HG03571 (cell line): ENCODE measurements around the gene NFIC.
"Not testable (repeated sequence)": the region's sequence is repeated elsewhere in the genome, so short reads cannot be mapped to it uniquely, and the experiment has no call there.

ENCODE experiments used
- ATAC-seq: cut with Tn5 transposase; IDR thresholded peaks from one replicate; pipeline ENCODE4 v1.9.1; 2021; ENCODE audit not compliant: unreplicated experiment

NFIC gene

DNA sequence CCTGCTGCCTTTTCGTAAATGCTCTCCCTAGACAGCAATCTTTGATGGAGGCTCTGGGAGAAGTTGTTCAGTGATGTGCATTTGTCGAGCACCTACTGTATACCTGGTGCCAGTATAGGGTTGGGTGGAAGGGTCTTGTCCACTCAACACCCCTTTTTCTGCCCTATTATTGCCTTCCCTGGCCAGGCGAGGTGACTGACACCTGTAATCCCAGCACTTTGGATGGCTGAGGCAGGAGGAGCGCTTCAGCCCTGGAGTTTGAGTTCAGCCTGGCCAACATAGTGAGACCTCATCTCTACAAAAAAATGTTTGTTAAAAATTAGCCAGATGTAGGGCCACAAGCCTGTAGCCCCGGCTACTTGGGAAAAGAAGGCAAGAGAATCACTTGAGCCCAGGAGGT is 49.3 kb downstream of the NFIC start:
- no peak for ATAC-seq

DNA sequence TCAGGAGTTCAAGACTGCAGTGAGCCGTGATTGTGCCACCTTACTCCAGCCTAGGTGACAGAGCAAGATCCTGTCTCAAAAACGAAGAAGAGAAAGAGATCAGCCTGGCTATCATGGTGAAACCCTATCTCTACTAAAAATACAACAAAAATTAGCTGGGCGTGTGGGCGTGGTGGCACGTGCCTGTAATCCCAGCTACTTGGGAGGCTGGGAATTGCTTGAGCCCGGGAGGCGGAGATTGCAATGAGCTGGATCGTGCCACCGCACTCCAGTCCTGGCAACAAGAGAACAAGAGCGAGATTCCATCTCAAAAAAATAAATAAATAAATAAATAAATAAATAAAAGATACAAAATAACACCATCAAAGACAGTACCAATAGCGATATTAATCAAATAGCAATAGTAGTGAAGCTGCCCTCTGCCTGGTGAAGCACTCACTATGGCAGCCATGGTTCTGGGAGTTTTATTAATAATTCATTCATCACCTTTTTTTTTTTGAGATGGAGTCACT is 53.9 kb downstream of the NFIC start:
- no peak for ATAC-seq

DNA sequence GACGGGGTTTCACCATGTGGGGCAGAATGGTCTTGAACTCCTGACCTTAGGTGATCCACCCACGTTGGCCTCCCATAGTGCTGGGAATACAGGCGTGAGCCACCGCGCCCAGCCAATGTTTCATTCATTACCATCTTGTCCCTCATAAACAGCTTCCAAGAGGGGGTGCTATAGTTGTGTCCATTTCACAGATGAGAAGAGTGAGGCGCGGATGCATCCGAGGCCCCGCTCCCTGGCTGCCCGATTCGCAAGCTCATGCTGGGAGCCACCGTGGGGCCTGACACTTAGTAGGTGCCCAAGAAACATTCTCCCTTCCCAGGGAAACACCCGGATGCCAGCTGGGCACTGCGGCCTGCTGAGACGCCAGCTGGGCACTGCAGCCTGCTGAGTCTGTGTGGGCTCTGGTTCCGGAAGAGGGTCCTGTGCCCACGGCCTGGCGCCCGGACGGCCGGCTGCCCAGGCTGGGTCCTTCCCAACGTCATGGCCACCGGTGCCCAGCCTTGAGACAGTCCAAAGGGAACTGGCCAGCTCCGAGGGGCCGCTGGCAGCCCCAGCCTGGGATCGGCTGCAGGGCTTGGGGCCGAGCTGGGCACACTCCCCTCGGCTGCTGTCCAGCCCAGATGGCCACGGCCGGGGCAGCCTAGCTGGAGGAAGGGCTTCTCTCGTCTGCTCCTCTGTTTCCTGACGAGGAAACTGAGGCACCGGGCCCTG is 54.7 kb downstream of the NFIC start:
- no peak for ATAC-seq

DNA sequence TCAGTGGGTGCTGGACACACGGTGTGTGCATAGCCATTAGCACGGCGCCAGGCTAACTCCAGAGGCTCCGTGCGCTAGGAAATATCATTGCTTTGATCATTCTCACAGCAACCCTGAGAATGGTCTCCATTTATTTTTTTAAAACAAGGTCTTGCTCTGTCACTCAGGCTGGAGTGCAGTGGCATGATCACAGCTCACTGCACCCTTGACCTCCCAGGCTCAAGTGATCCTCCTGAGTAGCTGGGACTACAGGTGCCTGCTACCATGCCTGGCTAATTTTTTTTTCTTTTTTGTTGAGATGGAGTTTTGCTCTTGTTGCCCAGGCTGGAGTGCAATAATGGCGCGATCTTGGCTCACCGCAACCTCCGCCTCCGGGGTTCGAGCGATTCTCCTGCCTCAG is 55.3 kb downstream of the NFIC start:
- not testable (repeated sequence) for ATAC-seq

DNA sequence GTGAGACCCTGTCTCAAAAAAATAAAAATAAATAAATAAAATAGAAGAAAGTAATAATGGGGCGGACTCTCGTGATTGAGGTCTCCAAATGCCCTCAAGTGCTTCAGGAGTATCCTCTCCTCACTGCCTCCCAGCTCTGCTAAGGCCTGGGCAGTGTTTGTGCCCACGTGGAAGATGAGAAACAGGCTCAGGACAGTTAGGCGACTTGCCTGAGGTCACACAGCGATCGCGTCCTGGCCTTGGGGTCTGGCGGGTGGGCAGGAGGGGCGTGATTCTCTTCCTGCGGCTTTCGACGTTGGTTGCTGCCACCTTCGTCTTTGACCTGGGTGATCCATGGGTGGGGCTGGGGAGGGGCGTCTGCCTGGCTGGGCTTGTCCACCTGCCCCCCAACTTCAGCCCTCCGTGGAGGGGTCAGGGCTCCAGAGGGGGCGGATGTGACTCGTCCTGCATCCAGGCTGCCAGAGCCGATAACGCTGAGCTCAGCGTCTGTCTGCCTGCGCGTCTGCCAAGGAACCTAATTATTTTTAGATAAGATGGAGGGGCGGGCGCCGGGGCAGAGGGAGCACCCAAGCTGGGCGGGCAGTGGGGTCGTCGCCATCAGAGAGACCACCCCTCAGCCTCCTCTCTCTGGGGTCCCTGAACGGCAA is 56.9 kb downstream of the NFIC start:
- ATAC-seq, result no peak

DNA sequence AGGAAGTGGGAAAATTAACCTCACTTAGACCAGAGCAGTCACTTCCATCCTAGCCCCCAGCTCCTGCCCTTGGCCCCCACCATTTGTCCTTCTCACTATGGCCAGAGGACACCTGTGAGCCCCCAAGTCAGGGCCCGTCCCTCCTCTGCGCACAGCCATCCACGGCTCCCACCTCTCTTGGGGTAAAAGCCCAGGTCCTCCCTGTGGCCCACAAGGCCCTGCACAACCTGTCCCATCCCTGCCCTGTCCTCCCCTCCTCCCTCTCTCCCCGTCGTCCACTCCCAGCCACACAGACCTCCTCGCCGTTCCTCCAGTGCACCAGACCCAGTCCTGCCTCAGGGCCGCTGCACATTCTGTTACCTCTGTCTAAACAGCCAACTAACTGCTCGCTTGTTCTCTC is 60.0 kb downstream of the NFIC start:
- no peak for ATAC-seq

DNA sequence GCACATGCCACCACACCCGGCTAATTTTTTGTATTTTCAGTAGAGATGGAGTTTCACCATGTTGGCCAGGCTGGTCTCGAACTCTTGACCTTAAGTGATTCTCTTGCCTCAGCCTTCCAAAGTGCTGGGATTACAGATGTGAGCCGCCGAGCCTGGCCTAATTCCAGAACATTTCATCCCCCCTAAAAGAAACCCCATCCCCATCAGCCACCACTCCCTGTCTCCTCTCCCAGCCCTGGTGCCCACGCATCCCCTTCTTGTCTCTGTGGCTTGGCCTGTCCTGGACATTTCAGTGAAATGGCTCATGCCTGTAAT is 63.9 kb downstream of the NFIC start:
- not testable (repeated sequence) for ATAC-seq

DNA sequence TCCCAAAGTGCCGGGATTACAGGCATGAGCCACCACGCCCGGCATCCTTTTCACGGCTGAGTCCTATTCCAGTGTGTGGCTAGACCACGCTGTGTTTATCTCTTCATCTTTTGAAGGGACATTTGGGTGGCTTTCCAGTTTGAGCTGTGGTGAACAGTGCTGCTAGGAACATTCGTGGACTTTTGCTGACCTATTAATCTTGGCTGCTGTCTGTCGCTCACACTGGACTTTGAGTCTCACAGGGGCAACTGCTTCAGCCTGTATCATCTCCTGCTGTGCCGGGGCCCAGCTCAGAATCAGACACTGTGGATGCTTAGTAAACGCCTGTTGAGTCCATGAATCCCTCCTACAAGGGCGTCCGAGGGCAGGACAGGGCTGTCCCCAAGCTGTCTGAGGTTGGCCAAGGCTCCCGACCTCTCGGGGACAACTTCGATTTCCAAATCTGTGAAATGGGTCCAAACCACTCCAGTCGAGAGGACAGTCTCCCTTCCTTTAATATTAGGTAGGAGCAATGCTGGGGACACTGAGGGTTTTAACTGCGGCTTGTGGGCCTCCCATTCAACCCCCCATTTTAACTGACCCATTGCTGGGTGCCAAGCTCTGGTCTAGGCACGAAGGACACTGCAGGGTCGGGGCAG is 65.5 kb downstream of the NFIC start:
- no peak for ATAC-seq

DNA sequence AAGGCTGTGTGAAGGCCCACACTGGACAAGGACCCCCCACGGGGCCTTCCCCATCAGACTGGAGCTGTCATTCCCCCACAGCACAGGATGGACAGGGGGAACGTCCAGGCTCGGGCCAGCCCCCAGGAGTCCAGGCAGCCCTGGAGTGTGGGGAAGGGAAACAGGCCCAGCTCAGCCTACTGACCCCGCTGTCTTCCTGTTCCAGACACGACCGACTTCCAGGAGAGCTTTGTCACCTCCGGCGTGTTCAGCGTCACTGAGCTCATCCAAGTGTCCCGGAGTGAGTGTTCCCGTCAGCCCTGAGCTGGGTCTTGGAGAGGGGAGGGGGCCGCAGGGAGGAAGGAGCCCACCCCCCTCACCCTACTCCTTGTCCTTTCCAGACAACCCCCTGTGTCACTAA is 66.9 kb downstream of the NFIC start:
- ATAC-seq, result no peak

DNA sequence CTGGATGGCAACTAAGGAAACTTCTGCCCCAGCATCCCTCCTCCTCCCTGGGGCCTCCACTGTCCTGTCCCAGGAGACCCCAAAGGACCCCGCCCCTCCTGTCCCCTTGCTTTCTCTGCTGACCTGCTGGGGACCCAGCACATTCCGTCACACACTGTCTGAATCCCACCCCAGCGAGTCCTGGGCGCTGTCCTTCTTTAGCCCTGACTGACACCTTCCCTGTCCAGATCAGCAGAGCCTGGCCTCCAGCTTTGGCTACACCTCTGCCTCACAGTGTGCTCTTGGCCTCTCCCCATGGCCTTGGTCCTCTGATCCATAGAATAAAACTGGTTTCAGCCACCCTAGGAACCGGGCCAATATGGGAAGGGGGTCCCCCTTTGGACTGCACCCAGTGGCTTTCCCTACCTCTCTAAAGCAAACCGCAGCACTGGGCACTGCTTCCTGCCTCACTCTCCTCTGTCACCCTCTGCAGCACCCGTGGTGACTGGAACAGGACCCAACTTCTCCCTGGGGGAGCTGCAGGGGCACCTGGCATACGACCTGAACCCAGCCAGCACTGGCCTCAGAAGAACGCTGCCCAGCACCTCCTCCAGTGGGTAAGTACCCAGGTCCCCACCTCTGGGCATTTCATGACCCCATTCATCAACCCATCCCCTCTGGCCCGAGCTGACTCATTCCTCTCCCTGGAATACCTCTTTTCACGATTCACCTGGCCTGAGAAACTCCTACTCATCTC is 67.6 kb downstream of the NFIC start:
- ATAC-seq, result no peak

DNA sequence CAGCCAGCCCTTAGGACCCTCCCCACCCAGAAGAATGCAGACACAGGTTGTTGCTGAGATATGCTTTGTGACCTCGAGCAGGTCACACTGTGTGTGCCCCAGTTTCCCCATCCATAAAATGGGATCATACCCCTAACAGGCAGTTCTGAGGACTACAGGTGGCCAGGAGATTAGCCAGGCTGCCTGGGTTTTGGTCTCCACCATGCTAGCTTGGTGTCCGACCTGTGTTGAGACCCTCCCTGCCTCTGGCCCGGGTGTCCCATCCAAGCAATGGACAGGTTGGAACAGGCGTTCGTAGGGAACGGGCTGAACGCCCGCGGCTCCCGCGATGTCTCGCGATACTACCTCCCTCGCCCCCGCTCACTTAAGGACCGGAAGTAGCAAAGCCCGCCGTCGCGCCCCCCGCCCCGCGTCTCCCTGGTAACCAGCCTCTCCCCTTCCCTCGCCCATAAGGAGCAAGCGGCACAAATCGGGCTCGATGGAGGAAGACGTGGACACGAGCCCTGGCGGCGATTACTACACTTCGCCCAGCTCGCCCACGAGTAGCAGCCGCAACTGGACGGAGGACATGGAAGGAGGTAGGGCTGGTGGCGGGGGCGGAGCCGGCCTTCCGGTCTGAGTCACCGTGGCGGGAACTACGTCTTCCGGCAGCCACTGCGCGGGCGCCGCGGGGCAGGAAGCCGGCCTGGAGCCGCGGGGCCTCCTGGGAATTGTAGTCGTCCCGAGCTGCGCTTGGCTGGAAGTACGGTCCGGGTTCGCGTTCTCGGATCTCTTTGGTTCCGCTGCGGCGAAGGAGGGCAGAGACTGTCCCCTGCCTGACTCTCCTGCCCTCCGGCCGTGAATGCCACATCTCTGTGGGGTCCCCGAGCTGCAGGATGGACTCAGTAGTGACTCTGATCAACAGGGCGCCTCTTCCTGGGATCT is 68.5 kb downstream of the NFIC start:
- peak; percentile 74 for ATAC-seq

DNA sequence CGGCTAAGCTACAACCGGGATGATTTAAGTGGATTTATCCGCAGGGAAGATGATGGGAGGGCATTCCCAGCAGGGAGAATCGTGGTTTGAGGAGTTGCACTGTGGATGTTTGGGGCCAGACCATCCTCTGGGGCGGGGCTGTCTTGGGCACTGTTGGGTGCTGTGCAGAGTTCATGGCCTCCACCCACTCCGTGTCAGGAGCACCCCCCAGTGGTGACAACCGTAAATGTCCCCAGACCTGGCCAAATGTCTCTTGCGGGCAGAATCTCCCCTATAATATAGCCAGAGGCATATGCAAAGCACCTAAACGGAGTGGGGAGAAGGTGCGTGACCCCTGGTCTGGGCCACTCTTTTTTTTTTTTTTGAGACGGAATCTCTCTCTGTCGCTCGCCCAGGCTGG is 73.7 kb downstream of the NFIC start:
- no peak for ATAC-seq

DNA sequence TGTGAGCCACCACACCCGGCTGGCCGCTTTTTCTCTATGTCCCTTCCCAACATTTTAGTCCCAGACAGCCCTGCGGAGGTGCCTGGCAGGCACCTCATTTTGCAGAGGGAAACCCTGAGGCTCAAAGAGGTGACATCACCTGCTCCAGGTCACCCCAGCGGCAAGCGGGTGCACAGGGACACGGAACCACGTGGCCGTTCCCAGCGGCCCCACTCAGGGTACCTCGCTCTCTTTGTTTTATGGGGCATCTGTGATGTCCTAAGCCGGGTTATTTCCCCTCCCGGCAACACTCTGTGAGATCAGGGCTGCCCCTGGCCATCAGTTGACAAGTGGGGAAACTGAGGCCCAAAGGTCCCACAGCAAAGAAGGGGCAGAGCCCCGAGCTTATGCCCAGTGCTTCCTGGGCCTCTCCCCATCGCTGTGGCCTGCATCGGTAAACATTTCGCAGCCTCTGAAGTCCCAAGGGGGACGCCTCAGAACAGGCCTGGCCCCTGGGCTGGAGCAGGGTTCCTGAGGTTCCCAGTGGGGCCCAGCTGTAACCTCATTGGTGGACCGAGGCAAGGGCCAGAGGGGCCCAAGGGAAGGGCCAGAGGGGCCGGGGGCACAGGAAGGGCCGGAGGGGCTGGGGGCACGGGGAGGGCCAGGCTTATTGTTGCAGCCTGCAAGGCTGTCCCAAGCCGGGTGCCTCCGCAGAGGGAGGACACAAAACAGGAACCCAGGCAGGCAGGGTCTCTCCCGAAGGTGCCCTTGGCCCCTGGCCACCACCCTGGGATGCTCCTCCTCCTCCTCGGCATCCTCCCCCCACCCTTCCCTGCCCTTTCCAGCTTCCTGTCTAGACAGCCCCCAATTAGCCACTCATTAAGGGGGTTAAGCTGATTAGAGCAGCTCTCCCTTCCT is 75.0 kb downstream of the NFIC start:
- ATAC-seq, result no peak

DNA sequence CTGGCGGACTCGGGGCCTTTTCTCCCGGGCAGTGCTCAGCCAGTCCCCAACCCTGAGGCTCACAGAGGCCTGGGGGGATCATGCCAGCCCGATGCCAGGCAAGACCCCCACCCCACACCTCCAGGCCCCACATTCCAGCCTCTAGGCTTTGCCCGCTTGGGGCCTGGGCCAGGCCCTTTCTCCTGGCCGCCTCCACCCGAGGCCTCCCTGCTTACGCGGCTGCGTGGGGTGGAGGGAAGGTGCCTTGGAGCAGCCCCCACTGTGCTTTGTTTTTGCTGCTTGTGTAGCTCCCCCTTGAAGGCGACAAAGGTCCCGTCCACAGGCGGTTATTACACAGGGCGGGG is 75.6 kb downstream of the NFIC start:
- ATAC-seq, result no peak

DNA sequence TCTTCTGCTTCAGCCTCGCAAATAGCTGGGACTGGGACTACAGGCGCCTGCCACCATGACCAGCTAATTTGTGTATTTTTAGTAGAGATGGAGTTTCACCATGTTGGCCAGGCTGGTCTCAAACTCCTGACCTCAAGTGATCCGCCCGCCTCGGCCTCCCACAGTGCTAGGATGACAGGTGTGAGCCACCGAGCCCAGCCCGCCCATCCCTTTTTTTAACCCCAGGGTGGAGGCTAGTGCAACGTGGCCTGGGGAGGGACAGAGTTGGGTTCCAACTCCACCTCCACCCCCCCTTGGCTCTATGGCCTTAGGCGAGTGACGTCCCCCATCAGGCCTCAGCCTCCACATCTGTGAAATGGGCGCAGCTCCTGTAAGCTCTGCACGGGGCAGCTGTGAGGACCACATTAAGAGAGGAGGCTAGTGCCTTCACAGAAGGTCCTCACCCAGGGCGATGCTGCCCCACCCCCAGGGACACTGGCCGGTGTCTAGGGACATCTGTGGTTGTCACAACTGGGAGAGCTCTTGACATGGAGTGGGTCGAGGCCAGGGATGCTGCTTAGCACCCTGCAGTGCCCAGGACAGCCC is 76.2 kb downstream of the NFIC start:
- no peak for ATAC-seq

DNA sequence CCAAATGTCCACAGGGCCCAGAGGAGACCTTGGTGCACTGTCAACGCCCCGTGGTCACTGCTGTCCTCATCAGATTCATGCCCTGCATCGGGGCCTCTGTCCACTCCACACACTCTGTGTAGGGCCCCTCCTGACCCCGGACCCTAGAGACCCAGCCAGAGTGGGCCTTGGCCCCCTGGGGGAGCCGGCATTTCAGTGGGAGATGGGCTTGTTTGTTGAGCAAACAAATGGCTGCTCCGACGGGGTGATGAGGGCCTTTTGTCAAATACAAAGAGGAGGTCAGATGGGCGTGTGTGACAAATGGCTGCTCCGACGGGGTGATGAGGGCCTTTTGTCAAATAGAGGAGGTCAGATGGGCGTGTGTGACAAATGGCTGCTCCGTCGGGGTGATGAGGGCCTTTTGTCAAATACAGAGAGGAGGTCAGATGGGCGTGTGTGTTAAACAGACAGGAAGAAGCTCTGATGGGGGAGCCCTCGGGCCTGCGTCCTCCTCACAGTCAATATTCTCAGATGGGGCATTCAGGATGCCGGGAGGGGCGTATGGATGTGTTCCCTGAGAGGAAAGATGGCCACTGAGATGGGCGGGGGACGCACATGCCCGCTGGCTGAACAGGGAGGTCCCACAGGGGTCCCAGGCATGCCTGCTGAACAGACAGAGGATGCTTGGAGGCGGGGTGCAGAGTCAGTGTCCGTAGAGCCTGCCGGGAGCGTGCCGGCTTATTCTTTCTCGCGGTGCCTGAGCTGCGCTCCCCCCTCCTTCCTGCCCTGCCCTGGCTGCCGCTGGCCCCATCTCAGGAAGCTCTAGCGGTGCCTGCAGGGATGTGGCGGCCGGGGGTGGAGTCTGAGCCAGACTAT is 77.7 kb downstream of the NFIC start:
- ATAC-seq, result no peak

DNA sequence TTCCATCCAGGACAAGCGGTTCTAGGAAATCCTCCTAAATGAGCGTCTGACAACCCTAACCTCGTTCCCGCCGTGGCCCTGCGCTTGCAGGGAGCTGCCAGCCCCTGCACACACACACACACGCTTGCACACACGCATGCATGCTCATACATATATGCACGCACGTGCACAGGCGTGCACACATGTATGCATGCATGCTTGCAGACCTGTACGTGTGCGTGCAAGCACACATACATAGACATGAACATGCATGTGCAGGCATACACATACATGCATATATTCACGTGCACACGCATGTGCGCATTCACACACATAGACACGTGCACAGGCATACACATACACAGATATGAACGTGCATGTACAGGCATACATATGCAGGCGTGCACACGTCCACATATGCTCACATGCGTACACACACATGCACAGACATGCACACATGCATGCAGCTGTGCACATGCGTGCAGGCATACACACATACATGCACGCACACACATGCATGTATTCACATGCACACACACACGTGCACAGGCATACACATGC is 78.4 kb downstream of the NFIC start:
- ATAC-seq, result no peak

DNA sequence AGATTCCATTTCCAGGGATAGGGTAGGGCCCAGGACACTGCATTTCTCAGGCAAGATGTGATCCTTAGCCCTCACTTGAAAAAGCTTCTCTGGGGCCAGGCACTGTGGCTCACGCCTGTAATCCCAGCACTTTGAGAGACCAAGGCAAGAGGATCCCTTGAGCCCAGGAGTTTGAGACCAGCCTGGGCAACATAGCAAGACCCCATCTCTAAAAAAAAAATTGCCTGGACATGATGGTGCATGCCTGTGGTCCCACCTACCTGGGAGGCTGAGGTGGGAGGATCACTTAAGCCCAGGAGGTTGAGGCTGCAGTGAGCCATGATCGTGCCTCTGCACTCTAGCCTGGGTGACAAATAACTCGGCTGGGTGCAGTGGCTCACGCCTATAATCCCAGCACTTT is 80.3 kb downstream of the NFIC start:
- ATAC-seq, result not testable (repeated sequence)
